Endothelial cell of umbilical vein (primary cell): ENCODE measurements around the gene PRICKLE4. TPM values are rescaled to one million over a fixed set of nuclear protein-coding genes. Genes with fewer than 3 reads are reported as not detected.
"Not testable (repeated sequence)": the region's sequence is repeated elsewhere in the genome, so short reads cannot be mapped to it uniquely, and the experiment has no call there.

Source experiments
- BruUV-seq: library from RNA; stranded (reverse); fragments of 400-500 nt; replicated peaks from 2 replicates; lab custom pipeline; 2021; lab: Mats Ljungman, UMichigan
- CTCF ChIA-PET: fragments of 300-600, 350-600 bp; sonication (Branson Sonifier 250); formaldehyde crosslinking; loops from one replicate; lab custom pipeline; 2021; ENCODE audit warnings: antibody characterized with exemption, inconsistent platforms; lab: Charles Lee
- POLR2A ChIA-PET: fragments of 300-600, 350-600 bp; sonication (Branson Sonifier 250); formaldehyde crosslinking; loops from one replicate; lab custom pipeline; 2021; ENCODE audit warnings: antibody characterized with exemption, inconsistent platforms; lab: Charles Lee
- DNase-seq: peaks from one replicate; pipeline ENCODE4 v3.0.0-alpha.2; 2011; ENCODE audit warnings: low read depth, low spot score
- FAIRE-seq: peaks from 2 replicates; lab custom pipeline; 2011; peaks lifted over from hg19 to GRCh38; lab: Jason Lieb, UNC
- H2AFZ ChIP-seq: 2 replicates; pipeline ENCODE4 v1.6.0; 2012; ENCODE audit warnings: low read depth, low read length, control low read depth, inconsistent platforms
- H3K27ac ChIP-seq: 2 replicates; pipeline ENCODE4 v1.5.1; 2011; ENCODE audit warnings: low read depth, mild to moderate bottlenecking, control low read depth, low read length, moderate library complexity; ENCODE audit not compliant: insufficient read depth
- H3K27me3 ChIP-seq, 2 experiments: 2 replicates each; pipeline versions ENCODE4 v1.6.0 to v1.6.1; 2011; ENCODE audit warnings: low read length in 2 of 2, mixed read lengths in 1 of 2; ENCODE audit not compliant: control insufficient read depth in 2 of 2, insufficient read depth in 2 of 2
- H3K36me3 ChIP-seq, 2 experiments: 2 replicates in 1 of 2; 3 replicates in 1 of 2; pipeline ENCODE4 v1.5.1; 2011; ENCODE audit warnings: low read length in 2 of 2, mild to moderate bottlenecking in 1 of 2, moderate library complexity in 1 of 2; ENCODE audit not compliant: control insufficient read depth in 2 of 2, insufficient read depth in 2 of 2; ENCODE audit errors: extremely low read depth in 1 of 2
- H3K4me1 ChIP-seq: 3 replicates; pipeline ENCODE4 v1.5.1; 2011; ENCODE audit warnings: mild to moderate bottlenecking, low read length; ENCODE audit not compliant: control insufficient read depth, insufficient read depth; ENCODE audit errors: extremely low read depth
- H3K4me2 ChIP-seq: 2 replicates; pipeline ENCODE4 v1.6.1; 2011; ENCODE audit warnings: low read length, control low read depth, mixed read lengths; ENCODE audit not compliant: insufficient read depth
- H3K4me3 ChIP-seq, 3 experiments: fragments of 200-600 bp in 1 of 3; sonication (generic), shearing (Covaris generic) in 1 of 3; replicated peaks in 1 of 3; 2 replicates each; pipeline ENCODE4 v1.5.1; 2011 to 2016; ENCODE audit warnings: control low read depth in 3 of 3, low read length in 3 of 3, mild to moderate bottlenecking in 2 of 3, inconsistent platforms in 1 of 3, low read depth in 1 of 3, moderate library complexity in 1 of 3; ENCODE audit not compliant: insufficient read depth in 1 of 3
- H3K79me2 ChIP-seq: 2 replicates; pipeline ENCODE4 v1.6.0; 2012; ENCODE audit warnings: low read length, inconsistent platforms; ENCODE audit not compliant: control insufficient read depth, insufficient read depth
- H3K9ac ChIP-seq: replicated peaks from 2 replicates; pipeline ENCODE3; 2011; ENCODE audit warnings: low read length, control low read depth; ENCODE audit not compliant: insufficient read depth; ENCODE audit errors: extremely low read depth
- H3K9me1 ChIP-seq: replicated peaks from 3 replicates; pipeline ENCODE4 v1.6.0; 2011; ENCODE audit warnings: mild to moderate bottlenecking, low read length; ENCODE audit not compliant: control insufficient read depth, insufficient read depth; ENCODE audit errors: extremely low read depth
- H3K9me3 ChIP-seq: replicated peaks from 2 replicates; pipeline ENCODE4 v1.5.1; 2012; ENCODE audit warnings: low read length, inconsistent platforms; ENCODE audit not compliant: control insufficient read depth, insufficient read depth
- H4K20me1 ChIP-seq: replicated peaks from 2 replicates; pipeline ENCODE3; 2011; ENCODE audit warnings: mild to moderate bottlenecking, low read length; ENCODE audit not compliant: control insufficient read depth, insufficient read depth; ENCODE audit errors: extremely low read depth
- EZH2 ChIP-seq: IDR thresholded peaks from 2 replicates; pipeline ENCODE4 v1.6.1; 2012; ENCODE audit warnings: borderline replicate concordance, low read depth, mild to moderate bottlenecking, moderate library complexity, low read length, inconsistent platforms; ENCODE audit not compliant: severe bottlenecking
- MYC ChIP-seq: IDR thresholded peaks from one replicate; pipeline ENCODE4 v1.6.1; 2011; ENCODE audit warnings: mild to moderate bottlenecking, low read depth, low read length
- POLR2A ChIP-seq: IDR thresholded peaks from 2 replicates; pipeline ENCODE4 v1.6.1; 2012; ENCODE audit warnings: low read depth, mild to moderate bottlenecking, control low read depth, low read length
- dilution Hi-C: fragments of 300-500 bp; cut with MboI; formaldehyde crosslinking; loops from one replicate; pipeline ENCODE4 v1.15.0; 2019; ENCODE audit warnings: low sequenced_read_pairs; ENCODE audit not compliant: extremely low pct_ligation_motif_present
- intact Hi-C: fragments of 100-400 bp; cut with micrococcal nuclease; formaldehyde crosslinking; loops from one replicate; pipeline ENCODE4 v1.10.0; 2022
- polyA plus RNA-seq, 4 experiments: library from polyadenylated mRNA; depleted of rRNA in 3 of 4; stranded (reverse) in 3 of 4; unstranded in 1 of 4; fragments of >200 nt; gene quantifications; 2 replicates each; pipeline versions ENCODE4 v1.2.1 to v1.2.3, GENCODE V29; 2011 to 2012; ENCODE audit warnings: missing spikeins in 1 of 4
- total RNA-seq: library from RNA; stranded (reverse); gene quantifications from 2 replicates; pipeline ENCODE4 v1.2.3, GENCODE V29; 2021
- TF ChIP-seq, protein P1 (sequence below): IDR thresholded peaks from 2 replicates; pipeline ENCODE4 v1.6.1; 2011; ENCODE audit not compliant: insufficient read depth, insufficient read length
- TF ChIP-seq, protein P2 (sequence below), 2 donors: IDR thresholded peaks; 1 replicate in 1 of 2; 2 replicates in 1 of 2; pipeline ENCODE4 v1.5.1; 2011; ENCODE audit warnings: low read length in 2 of 2, mild to moderate bottlenecking in 2 of 2, moderate library complexity in 2 of 2, control low read depth in 1 of 2, inconsistent platforms in 1 of 2, low read depth in 1 of 2; ENCODE audit not compliant: insufficient read depth in 1 of 2; ENCODE audit errors: extremely low read depth in 1 of 2

PRICKLE4 gene
- total and polyA plus RNA-seq, 2 donors (not counting 3 experiments of a cell fraction or from before 2014, with no cell fraction given) = 1.0 to 3.3 TPM

DNA sequence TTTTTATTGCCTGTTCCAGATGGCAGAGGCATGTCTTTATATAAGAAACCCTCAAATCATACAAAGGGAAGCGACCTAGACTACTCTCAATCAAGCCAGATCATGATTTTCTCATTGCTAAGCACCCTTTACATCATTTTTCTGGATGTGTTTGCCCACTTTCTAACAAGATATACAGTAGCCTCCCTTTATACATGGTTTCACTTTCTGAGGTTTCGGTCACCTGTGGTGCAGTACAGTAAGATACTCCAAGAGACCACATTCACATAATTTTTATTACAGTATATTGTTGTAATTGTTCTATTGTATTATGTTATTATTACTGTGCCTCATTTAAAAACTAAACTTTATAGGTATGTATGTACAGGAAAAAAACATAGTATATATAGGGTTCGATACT is 30.5 kb downstream of the PRICKLE4 start:
- dilution Hi-C loops = no loop called here

DNA sequence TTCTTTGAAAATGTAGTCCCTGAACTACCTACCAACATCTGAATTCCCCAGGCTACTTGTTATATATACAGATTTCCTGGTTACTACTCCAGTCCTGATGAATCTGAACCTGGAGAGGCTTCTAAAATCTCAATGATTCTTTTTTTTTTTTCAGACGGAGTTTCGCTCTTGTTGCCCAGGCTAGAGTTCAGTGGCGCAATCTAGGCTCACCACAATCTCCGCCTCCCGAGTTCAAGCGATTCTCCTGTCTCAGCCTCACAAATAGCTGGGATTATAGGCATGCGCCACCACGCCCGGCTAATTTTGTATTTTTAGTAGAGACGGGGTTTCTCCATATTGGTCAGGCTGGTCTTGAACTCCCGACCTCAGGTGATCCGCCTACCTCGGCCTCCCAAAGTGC is 31.4 kb downstream of the PRICKLE4 start:
- DNase-seq, BruUV-seq, H3K9me3 ChIP-seq, H3K4me2 ChIP-seq, H3K27me3 ChIP-seq, H3K4me1 ChIP-seq, FAIRE-seq, H2AFZ ChIP-seq, H3K9me1 ChIP-seq, H3K36me3 ChIP-seq, H4K20me1 ChIP-seq, H3K4me3 ChIP-seq, dilution Hi-C loops, POLR2A ChIA-PET, H3K79me2 ChIP-seq, CTCF ChIA-PET, H3K9ac ChIP-seq, intact Hi-C loops, H3K27ac ChIP-seq: not testable (repeated sequence)

More for the DNA sequence above, 30.5 kb downstream of the PRICKLE4 start:
- CTCF ChIA-PET = no interaction called here
- H3K36me3 ChIP-seq = no peaks in the 10 kb centered on the region
- no peak overlapping the region for H3K9ac ChIP-seq
- POLR2A ChIA-PET = no interaction called here
- no peak for FAIRE-seq
- intact Hi-C loops = no loop called here
- no peaks in the 10 kb centered on the region for H3K4me1 ChIP-seq
- no peak overlapping the region for H3K4me2 ChIP-seq
- TF ChIP-seq MYC (no peak), EZH2 (no peak), POLR2A (no peak)
- TF ChIP-seq, protein P1, sequence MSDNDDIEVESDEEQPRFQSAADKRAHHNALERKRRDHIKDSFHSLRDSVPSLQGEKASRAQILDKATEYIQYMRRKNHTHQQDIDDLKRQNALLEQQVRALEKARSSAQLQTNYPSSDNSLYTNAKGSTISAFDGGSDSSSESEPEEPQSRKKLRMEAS = no peak
- TF ChIP-seq, protein P2, sequence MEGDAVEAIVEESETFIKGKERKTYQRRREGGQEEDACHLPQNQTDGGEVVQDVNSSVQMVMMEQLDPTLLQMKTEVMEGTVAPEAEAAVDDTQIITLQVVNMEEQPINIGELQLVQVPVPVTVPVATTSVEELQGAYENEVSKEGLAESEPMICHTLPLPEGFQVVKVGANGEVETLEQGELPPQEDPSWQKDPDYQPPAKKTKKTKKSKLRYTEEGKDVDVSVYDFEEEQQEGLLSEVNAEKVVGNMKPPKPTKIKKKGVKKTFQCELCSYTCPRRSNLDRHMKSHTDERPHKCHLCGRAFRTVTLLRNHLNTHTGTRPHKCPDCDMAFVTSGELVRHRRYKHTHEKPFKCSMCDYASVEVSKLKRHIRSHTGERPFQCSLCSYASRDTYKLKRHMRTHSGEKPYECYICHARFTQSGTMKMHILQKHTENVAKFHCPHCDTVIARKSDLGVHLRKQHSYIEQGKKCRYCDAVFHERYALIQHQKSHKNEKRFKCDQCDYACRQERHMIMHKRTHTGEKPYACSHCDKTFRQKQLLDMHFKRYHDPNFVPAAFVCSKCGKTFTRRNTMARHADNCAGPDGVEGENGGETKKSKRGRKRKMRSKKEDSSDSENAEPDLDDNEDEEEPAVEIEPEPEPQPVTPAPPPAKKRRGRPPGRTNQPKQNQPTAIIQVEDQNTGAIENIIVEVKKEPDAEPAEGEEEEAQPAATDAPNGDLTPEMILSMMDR (IDR thresholded peaks at IDR 0.05; ENCODE audit: extremely low read depth in 1 of 2, insufficient read depth in 1 of 2, low read depth in 1 of 2, low read length in 2 of 2) = no peak
- H4K20me1 ChIP-seq = no peaks in the 10 kb centered on the region
- DNase-seq = no peak
- H3K9me1 ChIP-seq = no peaks in the 10 kb centered on the region
- BruUV-seq = no TSS peak
- no peaks in the 10 kb centered on the region for H3K9me3 ChIP-seq
- no peaks in the 10 kb centered on the region for H3K27me3 ChIP-seq
- no peak overlapping the region for H2AFZ ChIP-seq
- H3K4me3 ChIP-seq = no peak overlapping the region
- H3K79me2 ChIP-seq = no peaks in the 10 kb centered on the region
- H3K27ac ChIP-seq = no peak overlapping the region
